ENCODE data around the gene ERAP2.

ERAP2 gene

DNA sequence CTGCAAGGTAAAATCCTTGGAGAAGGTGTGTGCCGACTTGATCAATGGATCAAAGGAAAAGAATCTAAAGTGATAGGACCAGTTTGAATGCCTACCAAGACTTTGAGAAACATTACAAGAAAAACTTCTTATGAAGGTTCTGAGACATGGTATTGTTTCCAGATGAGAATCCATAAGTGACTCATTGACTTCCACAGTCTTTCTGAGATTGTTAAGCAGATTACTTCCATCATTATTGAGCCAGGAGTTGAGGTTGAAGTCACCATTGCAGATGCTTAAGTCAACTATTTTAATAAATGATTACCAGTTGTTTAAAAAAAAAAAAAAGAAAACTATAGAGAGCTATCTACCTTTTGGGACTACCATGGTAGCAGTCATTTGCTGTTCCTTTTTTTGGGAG lies 66.6 kb downstream of the ERAP2 start:
- Mint-ChIP-seq H3K36me3 (ENCODE audit: insufficient read depth) (peaks cover 10% of the 10 kb centered on the region), H3K4me3 (no peak overlapping the region), H3K9me3 (no peaks in the 10 kb centered on the region), H3K27ac (ENCODE audit: low read depth) (no peak overlapping the region), H3K4me1 (peaks cover 72% of the 10 kb centered on the region), H3K27me3 (no peaks in the 10 kb centered on the region)
- ATAC-seq (replicated peaks; ENCODE audit: extremely low read depth, poor library complexity, severe bottlenecking) (no peak), DNase-seq (ENCODE audit: low spot score in 2 of 2) (no peak)

DNA sequence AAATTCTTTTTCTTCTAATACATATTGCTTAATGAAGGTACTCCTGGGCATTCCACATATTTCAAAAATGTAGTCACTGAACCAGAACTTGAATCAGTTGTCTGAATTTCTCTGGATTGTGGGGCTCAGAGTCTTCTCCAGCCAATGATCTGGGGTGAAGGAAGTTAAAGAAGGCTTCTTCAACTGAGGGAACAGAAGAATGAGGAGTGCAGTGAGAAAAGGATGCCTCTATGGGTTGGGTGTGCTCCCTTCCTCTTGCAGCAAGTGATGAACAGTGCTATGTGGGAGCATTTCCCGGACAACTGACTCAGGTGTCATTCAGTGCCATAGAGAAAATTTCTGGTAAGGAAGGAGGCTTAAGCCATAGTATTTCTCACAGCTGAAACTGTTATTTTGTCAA lies 67.5 kb downstream of the ERAP2 start:
- no peak for DNase-seq (ENCODE audit: low spot score in 2 of 2)
- no peak for ATAC-seq (replicated peaks; ENCODE audit: extremely low read depth, poor library complexity, severe bottlenecking)
- H3K27me3 Mint-ChIP-seq = no peaks in the 10 kb centered on the region
- peaks cover 70% of the 10 kb centered on the region for H3K4me1 Mint-ChIP-seq
- no peak overlapping the region for H3K27ac Mint-ChIP-seq (ENCODE audit: low read depth)
- H3K9me3 Mint-ChIP-seq = no peaks in the 10 kb centered on the region
- peak overlapping the region; percentile 18 for H3K4me3 Mint-ChIP-seq
- peaks cover 11% of the 10 kb centered on the region for H3K36me3 Mint-ChIP-seq (ENCODE audit: insufficient read depth)

DNA sequence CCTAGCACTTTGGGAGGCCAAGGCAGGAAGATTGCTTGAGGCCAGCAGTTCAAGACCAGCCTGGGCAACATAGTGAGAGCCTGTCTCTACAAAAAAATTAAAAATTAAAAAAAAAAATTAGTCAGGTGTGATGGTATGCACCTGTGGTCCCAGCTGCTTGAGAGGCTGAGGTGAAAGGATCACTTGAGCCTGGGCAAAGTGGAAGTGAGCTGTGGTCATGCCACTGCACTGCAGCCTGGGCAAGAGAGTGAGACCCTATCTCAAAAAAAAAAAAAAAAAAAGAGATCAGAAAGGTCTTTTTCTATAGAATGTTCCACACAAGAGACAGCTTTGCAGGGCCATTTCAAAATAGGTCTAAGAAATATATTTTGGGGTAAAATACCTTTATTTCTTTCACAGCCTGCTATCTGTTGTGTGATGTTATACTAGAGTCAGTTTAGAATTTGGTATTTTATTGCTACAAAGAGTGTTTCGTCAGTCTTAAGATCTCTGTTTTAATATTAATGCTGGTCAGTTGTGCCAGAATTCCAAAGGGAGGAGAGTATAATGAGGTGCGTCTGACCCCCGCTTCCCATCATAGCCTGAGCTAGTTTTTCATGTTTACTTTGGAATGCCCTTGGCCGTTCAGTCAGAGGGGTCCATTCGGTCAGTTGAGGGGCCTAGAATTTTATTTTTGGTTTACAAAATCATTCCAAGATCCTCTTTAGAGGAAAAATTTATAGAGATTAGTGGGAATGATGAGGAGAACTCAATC lies 69.0 kb downstream of the ERAP2 start:
- peak overlapping the region; percentile 71 for H3K27ac Mint-ChIP-seq (ENCODE audit: low read depth)
- H3K9me3 Mint-ChIP-seq = no peaks in the 10 kb centered on the region
- no peak for DNase-seq (ENCODE audit: low spot score in 2 of 2)
- no peaks in the 10 kb centered on the region for H3K27me3 Mint-ChIP-seq
- ATAC-seq (replicated peaks; ENCODE audit: extremely low read depth, poor library complexity, severe bottlenecking) = no peak
- no peak overlapping the region for H3K4me3 Mint-ChIP-seq
- peaks cover 77% of the 10 kb centered on the region for H3K4me1 Mint-ChIP-seq
- H3K36me3 Mint-ChIP-seq (ENCODE audit: insufficient read depth) = peaks cover 9% of the 10 kb centered on the region

DNA sequence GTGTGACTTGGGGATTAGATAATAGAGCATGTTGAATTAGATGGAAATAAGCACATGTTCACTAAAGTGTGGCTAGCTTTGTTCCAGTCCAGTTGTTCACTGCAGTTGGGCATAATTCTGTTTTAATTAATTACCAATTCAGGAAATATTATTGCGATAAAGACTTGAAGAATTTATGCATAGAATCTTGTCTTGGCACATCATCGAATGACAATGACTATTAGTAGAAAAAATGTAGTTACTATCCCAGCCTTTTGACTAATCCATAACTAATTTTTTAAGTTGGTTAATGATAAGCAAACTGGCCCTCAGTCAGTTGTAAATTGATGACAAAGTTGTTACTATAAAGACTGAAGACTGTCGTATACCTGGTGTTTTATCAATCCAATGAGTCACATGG lies 70.1 kb downstream of the ERAP2 start:
- Mint-ChIP-seq H3K27ac (ENCODE audit: low read depth) (peak overlapping the region; percentile 71), H3K4me3 (no peak overlapping the region), H3K27me3 (no peaks in the 10 kb centered on the region), H3K4me1 (peaks cover 68% of the 10 kb centered on the region), H3K36me3 (ENCODE audit: insufficient read depth) (peaks cover 9% of the 10 kb centered on the region), H3K9me3 (no peaks in the 10 kb centered on the region)
- DNase-seq (ENCODE audit: low spot score in 2 of 2) = no peak
- ATAC-seq (replicated peaks; ENCODE audit: extremely low read depth, poor library complexity, severe bottlenecking) = no peak

DNA sequence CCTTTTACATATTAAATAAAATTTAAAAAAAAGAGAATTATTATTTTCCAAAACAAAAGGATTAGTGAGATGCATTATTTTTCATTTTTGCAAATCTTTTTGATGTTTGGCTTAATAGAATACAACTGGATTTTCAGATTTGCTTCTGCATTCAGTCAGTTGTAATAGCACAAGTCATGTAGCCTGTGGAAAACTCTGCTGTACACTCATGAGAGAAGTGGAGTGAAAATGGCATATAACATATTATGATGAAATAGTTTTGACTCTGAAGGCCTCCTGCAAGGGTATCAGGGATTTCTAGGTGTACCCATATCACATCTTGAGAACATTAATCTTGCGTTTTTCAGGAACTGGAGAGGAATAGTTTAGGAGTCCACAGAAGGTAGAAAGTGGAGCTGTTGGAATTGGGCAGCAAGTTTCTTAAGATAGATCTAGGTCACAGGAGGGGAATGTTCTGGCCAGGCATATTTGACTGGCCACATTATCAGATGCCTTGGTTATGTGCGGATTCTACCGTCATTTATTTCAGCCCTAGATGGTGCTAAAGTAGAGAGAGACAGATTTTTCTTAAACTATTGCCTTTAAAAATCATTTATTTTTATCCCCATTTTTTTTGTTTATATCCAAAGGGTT lies 75.9 kb downstream of the ERAP2 start:
- H3K27me3 Mint-ChIP-seq = no peaks in the 10 kb centered on the region
- ATAC-seq (replicated peaks; ENCODE audit: extremely low read depth, poor library complexity, severe bottlenecking) = no peak
- H3K4me1 Mint-ChIP-seq = peaks cover 75% of the 10 kb centered on the region
- H3K36me3 Mint-ChIP-seq (ENCODE audit: insufficient read depth) = peaks cover 1% of the 10 kb centered on the region
- H3K4me3 Mint-ChIP-seq = no peak overlapping the region
- peak overlapping the region; percentile 56 for H3K27ac Mint-ChIP-seq (ENCODE audit: low read depth)
- no peaks in the 10 kb centered on the region for H3K9me3 Mint-ChIP-seq
- DNase-seq (ENCODE audit: low spot score in 2 of 2) = no peak

DNA sequence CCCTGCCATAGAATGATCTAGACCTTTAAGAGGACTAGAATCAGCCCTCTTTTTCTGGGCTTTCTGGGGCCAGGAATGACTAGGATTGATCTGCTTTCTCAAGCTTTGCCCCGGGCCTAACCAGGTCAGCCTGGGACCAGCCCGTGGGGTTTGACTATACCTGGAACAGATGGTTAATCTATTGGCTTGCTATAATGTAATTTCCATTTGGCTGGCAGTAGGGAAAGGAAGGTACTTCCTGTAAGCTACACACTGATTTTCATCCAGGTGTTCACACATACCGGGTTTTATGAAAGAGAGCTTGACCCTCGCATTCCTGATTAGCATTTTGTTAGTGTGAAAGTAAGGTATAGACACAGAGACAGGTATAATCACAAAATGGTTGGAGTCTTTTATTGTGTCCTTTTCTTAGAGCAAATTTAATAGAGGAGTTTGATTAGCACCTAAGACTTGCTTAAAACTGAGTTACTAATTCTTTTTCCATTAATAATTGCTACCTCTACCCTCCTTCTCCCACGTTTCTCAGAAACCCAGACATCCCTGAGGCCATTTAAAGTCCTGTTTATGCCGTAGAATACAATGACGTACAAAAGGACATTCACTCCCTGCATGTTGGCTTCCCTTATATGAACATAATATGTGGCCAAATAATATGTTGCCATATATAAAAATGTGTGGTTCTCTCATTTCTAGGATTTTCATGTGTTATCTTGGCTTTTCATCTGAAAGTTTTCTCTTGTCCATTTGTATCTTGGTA lies 76.9 kb downstream of the ERAP2 start:
- Mint-ChIP-seq H3K27ac (ENCODE audit: low read depth) (peak overlapping the region; percentile 56), H3K36me3 (ENCODE audit: insufficient read depth) (peaks cover 1% of the 10 kb centered on the region), H3K27me3 (no peaks in the 10 kb centered on the region), H3K9me3 (no peaks in the 10 kb centered on the region), H3K4me1 (peaks cover 76% of the 10 kb centered on the region), H3K4me3 (no peak overlapping the region)
- DNase-seq (ENCODE audit: low spot score in 2 of 2) (no peak), ATAC-seq (replicated peaks; ENCODE audit: extremely low read depth, poor library complexity, severe bottlenecking) (no peak)

DNA sequence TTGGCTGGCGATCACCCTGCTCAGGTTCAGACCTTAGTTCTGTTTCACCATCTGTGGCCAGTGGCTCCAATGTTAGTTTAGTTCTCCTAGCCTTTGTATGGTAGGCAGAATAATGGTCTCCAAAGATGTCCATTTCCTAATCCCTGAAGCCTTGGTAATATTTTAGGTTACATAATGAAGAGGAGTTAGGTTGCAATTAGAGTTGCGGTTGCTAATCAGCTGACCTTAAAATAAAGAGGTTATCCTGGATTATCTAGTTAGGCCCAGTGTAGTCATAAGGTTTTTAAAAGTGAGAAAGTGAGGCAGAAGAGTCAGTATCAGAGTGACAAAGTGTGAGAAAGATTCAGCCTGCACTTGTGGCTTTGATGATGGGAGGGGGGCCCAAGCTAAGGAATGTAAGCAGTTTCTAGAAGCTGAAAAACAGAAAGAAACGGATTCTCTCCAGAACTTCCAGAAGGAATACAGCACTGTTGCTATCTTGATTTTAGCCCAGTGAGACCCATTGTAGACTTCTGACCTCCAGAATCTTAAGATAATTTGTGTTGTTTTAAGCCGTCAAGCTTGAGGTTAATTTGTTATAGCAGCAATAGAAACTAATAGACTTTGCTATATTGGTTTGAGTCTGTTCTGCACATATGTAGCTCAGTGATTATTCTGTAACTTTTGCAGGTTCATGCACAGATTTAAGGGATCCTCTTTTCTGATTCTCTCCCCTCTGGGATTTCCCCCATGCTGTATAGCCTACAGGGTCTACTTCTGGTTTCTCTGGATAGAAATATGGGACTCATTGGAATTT lies 81.2 kb downstream of the ERAP2 start:
- H3K27ac Mint-ChIP-seq (ENCODE audit: low read depth) = peak overlapping the region; percentile 90
- no peaks in the 10 kb centered on the region for H3K27me3 Mint-ChIP-seq
- peaks cover 74% of the 10 kb centered on the region for H3K4me1 Mint-ChIP-seq
- DNase-seq (ENCODE audit: low spot score in 2 of 2) = no peak
- peaks cover 3% of the 10 kb centered on the region for H3K36me3 Mint-ChIP-seq (ENCODE audit: insufficient read depth)
- H3K4me3 Mint-ChIP-seq = peak overlapping the region; percentile 57
- H3K9me3 Mint-ChIP-seq = no peaks in the 10 kb centered on the region
- peak; percentile 63 for ATAC-seq (replicated peaks; ENCODE audit: extremely low read depth, poor library complexity, severe bottlenecking)

DNA sequence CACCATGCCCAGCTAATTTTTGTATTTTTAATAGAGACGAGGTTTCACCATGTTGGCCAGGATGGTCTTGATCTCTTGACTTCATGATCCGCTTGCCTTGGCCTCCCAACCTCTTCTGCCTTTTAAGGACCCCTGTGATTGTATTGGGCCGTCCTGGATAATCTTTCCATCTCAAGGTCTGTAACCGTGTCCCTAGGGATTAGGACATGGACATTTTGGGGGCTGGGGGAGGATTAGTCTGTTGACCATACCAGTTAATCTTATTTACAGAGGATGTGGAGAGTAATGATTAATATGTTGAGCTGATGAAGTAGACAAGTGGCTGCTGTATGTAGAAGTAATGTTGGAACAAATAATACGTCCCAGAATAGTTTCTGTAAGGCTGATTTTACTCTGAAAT lies 82.7 kb downstream of the ERAP2 start:
- H3K4me3 Mint-ChIP-seq = peak overlapping the region; percentile 57
- ATAC-seq (replicated peaks; ENCODE audit: extremely low read depth, poor library complexity, severe bottlenecking) = no peak
- no peaks in the 10 kb centered on the region for H3K9me3 Mint-ChIP-seq

DNA sequence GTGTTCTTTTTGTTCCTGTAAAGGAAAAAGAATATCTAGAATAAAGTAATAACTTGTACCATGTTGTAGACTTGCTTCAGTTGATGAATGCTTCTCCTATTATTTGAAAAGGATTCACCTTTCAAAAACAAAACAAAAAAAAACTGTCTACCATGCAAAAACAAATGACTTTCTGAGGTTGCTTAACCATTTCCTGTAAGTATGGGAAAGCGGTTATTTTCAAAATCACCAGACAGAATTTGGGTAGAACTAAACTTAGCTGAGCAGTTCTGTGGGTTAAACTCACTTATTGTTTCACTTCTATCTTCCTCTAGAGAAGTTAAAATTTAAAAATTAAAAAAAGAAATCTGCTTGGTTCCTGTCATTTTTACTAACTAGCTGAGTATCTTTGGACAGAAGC lies 84.8 kb downstream of the ERAP2 start:
- H3K4me3 Mint-ChIP-seq = peak overlapping the region; percentile 64
- no peaks in the 10 kb centered on the region for H3K27me3 Mint-ChIP-seq
- ATAC-seq (replicated peaks; ENCODE audit: extremely low read depth, poor library complexity, severe bottlenecking) = peak; percentile 70
- peaks cover 63% of the 10 kb centered on the region for H3K4me1 Mint-ChIP-seq
- no peaks in the 10 kb centered on the region for H3K9me3 Mint-ChIP-seq
- H3K36me3 Mint-ChIP-seq (ENCODE audit: insufficient read depth) = peaks cover 3% of the 10 kb centered on the region
- no peak for DNase-seq (ENCODE audit: low spot score in 2 of 2)
- peak overlapping the region; percentile 57 for H3K27ac Mint-ChIP-seq (ENCODE audit: low read depth)

More for the DNA sequence above, 82.7 kb downstream of the ERAP2 start:
- peaks cover 3% of the 10 kb centered on the region for H3K36me3 Mint-ChIP-seq (ENCODE audit: insufficient read depth)
- H3K27ac Mint-ChIP-seq (ENCODE audit: low read depth) = peak overlapping the region; percentile 90
- H3K27me3 Mint-ChIP-seq = no peaks in the 10 kb centered on the region
- DNase-seq (ENCODE audit: low spot score in 2 of 2) = no peak
- peaks cover 68% of the 10 kb centered on the region for H3K4me1 Mint-ChIP-seq

DNA sequence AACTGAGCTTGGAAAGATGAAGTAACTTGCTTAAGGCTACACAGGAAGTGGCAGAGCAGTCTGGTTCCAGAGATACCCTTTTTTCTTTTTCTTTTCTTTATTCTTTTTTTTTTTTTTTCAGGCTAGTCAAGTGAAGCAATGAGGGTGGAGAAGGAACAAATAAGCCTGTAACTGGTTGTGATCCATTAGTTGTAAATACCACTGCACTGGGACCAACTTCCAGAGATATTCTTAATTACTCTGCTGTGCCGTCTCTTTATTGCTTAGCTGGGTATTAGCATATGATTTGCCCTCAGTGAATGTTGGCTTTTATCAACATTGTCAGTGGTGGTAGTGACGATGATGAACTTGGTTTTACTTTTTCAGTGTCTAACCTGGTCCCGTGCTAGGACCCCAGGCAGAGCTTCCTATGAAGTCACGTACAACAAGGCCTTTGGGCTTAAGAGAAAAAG lies 86.3 kb downstream of the ERAP2 start:
- peak; percentile 25 for ATAC-seq (replicated peaks; ENCODE audit: extremely low read depth, poor library complexity, severe bottlenecking)
- Mint-ChIP-seq H3K4me1 (peaks cover 51% of the 10 kb centered on the region), H3K9me3 (no peaks in the 10 kb centered on the region), H3K36me3 (ENCODE audit: insufficient read depth) (peaks cover 5% of the 10 kb centered on the region), H3K27me3 (no peaks in the 10 kb centered on the region), H3K4me3 (peak overlapping the region; percentile 64), H3K27ac (ENCODE audit: low read depth) (peak overlapping the region; percentile 79)
- DNase-seq (ENCODE audit: low spot score in 2 of 2) = no peak

DNA sequence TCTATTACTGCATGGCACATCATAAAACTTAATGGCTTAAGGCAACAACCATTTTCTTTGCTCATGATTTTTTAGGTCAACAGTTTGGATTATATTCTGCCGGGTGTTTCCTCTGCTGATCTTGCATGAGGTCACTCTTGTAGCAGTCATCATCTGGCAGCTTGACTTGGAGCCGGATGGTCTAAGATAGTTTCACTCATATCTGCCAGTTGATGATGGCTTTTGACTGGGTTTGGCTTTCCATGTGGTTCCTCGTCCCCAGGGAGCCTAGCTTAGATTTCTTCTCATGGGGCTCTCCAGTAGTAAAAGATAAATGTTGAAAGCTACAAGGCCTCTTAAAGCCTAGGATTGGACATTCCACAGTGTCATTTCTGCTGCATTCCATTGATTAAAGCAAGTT lies 87.0 kb downstream of the ERAP2 start:
- H3K4me3 Mint-ChIP-seq = peak overlapping the region; percentile 64
- H3K27ac Mint-ChIP-seq (ENCODE audit: low read depth) = no peak overlapping the region
- H3K4me1 Mint-ChIP-seq = peaks cover 50% of the 10 kb centered on the region
- no peaks in the 10 kb centered on the region for H3K27me3 Mint-ChIP-seq
- no peaks in the 10 kb centered on the region for H3K9me3 Mint-ChIP-seq
- H3K36me3 Mint-ChIP-seq (ENCODE audit: insufficient read depth) = peaks cover 5% of the 10 kb centered on the region
- DNase-seq (ENCODE audit: low spot score in 2 of 2) (no peak), ATAC-seq (replicated peaks; ENCODE audit: extremely low read depth, poor library complexity, severe bottlenecking) (no peak)

DNA sequence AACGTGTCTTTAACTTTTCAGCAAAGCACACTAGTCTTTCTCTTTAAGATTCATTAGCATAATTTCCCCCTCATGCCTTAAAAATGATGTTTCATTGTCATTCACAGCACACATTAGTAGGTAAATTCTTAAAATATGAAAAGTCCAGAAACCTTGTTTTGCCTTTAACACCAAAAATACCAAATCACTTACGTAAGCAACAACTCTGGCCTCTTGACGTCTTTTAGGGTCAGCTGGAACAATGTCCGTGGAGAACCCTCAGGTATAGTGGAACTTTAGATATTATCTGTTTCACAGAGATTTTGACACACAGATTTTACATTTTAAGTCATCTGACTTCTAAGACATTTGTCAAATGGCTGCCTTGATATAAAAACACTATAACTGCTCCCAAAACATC lies 90.5 kb downstream of the ERAP2 start:
- Mint-ChIP-seq H3K9me3 (no peaks in the 10 kb centered on the region), H3K27ac (ENCODE audit: low read depth) (no peak overlapping the region), H3K27me3 (no peaks in the 10 kb centered on the region), H3K4me1 (peaks cover 61% of the 10 kb centered on the region), H3K36me3 (ENCODE audit: insufficient read depth) (peaks cover 6% of the 10 kb centered on the region), H3K4me3 (no peak overlapping the region)
- ATAC-seq (replicated peaks; ENCODE audit: extremely low read depth, poor library complexity, severe bottlenecking) (no peak), DNase-seq (ENCODE audit: low spot score in 2 of 2) (no peak)

All from central memory CD8-positive, alpha-beta T cell (primary cell).